ENCODE results near the gene RHOJ. TPM values are rescaled to one million over a fixed set of nuclear protein-coding genes. Genes with fewer than 3 reads are reported as not detected.

The RHOJ gene
- total and polyA plus RNA-seq, 10 of the 15 experiments (the other 5 are each of a cell fraction or from before 2014, with no cell fraction given): not detected

GRCh38 chr14:63209160-63209559, 4.9 kb downstream of the RHOJ start:
- no peak for ATAC-seq
- Histone ChIP-seq H4K20me1 (ENCODE audit: control insufficient read depth, insufficient read depth) (no peaks in the 10 kb centered on the region), H3K9me3 (replicated peaks; ENCODE audit: control insufficient read depth, insufficient read depth, low read length) (no peaks in the 10 kb centered on the region), H3K27me3 (replicated peaks in 1 of 2; ENCODE audit: control insufficient read depth in 2 of 2, insufficient read depth in 2 of 2, low read length in 1 of 2) (peaks cover 0 to 6% of the 10 kb centered on the region in 2 experiments; a peak in 3 of 4 replicates), H3K4me2 (ENCODE audit: control insufficient read depth, insufficient read depth) (no peak overlapping the region), H3K27ac (ENCODE audit: control insufficient read depth, insufficient read depth) (no peak overlapping the region), H3K4me3 (no peak overlapping the region), H2AFZ (ENCODE audit: control insufficient read depth, low read depth, low read length) (no peak overlapping the region), H3K9ac (ENCODE audit: control insufficient read depth, insufficient read depth, low read length) (no peak overlapping the region), H3K36me3 (ENCODE audit: control insufficient read depth in 2 of 2, insufficient read depth in 2 of 2, low read length in 1 of 2) (no peaks in the 10 kb centered on the region), H3K4me1 (ENCODE audit: control insufficient read depth, insufficient read depth, low read length) (no peaks in the 10 kb centered on the region), H3K79me2 (ENCODE audit: control insufficient read depth, insufficient read depth, low read length) (no peaks in the 10 kb centered on the region)
- ChIA-PET CTCF (no interaction called here), RAD21 (ENCODE audit: unreplicated experiment) (no interaction called here), SMC1A (ENCODE audit: uncharacterized antibody, unreplicated experiment) (interaction anchor here (0.6 to 1.2 kb wide), 2 partner anchors 9 to 100 kb away, joined by 3 to 5 read pairs; no protein-coding TSS in a partner anchor), POLR2A (no interaction called here)
- TF ChIP-seq ZNF217 (IDR thresholded peaks at IDR 0.05): no peak
- TF ChIP-seq YBX1 (IDR thresholded peaks at IDR 0.05): no peak
- TF ChIP-seq, protein P1, sequence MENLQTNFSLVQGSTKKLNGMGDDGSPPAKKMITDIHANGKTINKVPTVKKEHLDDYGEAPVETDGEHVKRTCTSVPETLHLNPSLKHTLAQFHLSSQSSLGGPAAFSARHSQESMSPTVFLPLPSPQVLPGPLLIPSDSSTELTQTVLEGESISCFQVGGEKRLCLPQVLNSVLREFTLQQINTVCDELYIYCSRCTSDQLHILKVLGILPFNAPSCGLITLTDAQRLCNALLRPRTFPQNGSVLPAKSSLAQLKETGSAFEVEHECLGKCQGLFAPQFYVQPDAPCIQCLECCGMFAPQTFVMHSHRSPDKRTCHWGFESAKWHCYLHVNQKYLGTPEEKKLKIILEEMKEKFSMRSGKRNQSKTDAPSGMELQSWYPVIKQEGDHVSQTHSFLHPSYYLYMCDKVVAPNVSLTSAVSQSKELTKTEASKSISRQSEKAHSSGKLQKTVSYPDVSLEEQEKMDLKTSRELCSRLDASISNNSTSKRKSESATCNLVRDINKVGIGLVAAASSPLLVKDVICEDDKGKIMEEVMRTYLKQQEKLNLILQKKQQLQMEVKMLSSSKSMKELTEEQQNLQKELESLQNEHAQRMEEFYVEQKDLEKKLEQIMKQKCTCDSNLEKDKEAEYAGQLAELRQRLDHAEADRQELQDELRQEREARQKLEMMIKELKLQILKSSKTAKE (IDR thresholded peaks at IDR 0.05; ENCODE audit: low read depth, poor library complexity, severe bottlenecking): no peak
- no peak for TF ChIP-seq SIN3A (IDR thresholded peaks at IDR 0.05; ENCODE audit: low read depth, low read length)
- no peak for TF ChIP-seq RELA (IDR thresholded peaks at IDR 0.05; ENCODE audit: borderline replicate concordance, partially characterized antibody)
- TF ChIP-seq SP1 (IDR thresholded peaks at IDR 0.05; ENCODE audit: low read depth, low read length): no peak
- no peak for TF ChIP-seq SMAD5 (IDR thresholded peaks at IDR 0.05; ENCODE audit: low read depth)
- TF ChIP-seq NBN (IDR thresholded peaks at IDR 0.05): no peak
- no peak for TF ChIP-seq BACH1 (IDR thresholded peaks at IDR 0.05; ENCODE audit: borderline replicate concordance)
- no peak for TF ChIP-seq WRNIP1 (IDR thresholded peaks at IDR 0.05; ENCODE audit: borderline replicate concordance, low read depth, low read length)
- TF ChIP-seq MYC (IDR thresholded peaks at IDR 0.05; ENCODE audit: insufficient read depth, insufficient read length, insufficient replicate concordance, low read length, severe bottlenecking): no peak
- no peak for TF ChIP-seq LARP7 (IDR thresholded peaks at IDR 0.05)
- no peak for TF ChIP-seq POLR2A (IDR thresholded peaks at IDR 0.05; ENCODE audit: low read depth, low read length)
- TF ChIP-seq, protein P2, sequence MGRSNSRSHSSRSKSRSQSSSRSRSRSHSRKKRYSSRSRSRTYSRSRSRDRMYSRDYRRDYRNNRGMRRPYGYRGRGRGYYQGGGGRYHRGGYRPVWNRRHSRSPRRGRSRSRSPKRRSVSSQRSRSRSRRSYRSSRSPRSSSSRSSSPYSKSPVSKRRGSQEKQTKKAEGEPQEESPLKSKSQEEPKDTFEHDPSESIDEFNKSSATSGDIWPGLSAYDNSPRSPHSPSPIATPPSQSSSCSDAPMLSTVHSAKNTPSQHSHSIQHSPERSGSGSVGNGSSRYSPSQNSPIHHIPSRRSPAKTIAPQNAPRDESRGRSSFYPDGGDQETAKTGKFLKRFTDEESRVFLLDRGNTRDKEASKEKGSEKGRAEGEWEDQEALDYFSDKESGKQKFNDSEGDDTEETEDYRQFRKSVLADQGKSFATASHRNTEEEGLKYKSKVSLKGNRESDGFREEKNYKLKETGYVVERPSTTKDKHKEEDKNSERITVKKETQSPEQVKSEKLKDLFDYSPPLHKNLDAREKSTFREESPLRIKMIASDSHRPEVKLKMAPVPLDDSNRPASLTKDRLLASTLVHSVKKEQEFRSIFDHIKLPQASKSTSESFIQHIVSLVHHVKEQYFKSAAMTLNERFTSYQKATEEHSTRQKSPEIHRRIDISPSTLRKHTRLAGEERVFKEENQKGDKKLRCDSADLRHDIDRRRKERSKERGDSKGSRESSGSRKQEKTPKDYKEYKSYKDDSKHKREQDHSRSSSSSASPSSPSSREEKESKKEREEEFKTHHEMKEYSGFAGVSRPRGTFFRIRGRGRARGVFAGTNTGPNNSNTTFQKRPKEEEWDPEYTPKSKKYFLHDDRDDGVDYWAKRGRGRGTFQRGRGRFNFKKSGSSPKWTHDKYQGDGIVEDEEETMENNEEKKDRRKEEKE (IDR thresholded peaks at IDR 0.05): no peak
- no peak for TF ChIP-seq MEF2B (IDR thresholded peaks at IDR 0.05; ENCODE audit: partially characterized antibody, poor library complexity, severe bottlenecking)
- in situ Hi-C loops (cut with MboI): no loop called here
- FAIRE-seq: no peak
- WGBS (ENCODE audit: insufficient coverage, insufficient replicate concordance, low lambda C conversion rate, missing lambda C conversion rate): 90% methylated on average over 1 of the region's 1 CpG
- no peak for DNase-seq (ENCODE audit: low read depth, low spot score)
- intact Hi-C loops (cut with micrococcal nuclease; ENCODE audit: unreplicated experiment): no loop called here
- no TSS peak for BruUV-seq (replicated peaks)
